Type B pancreatic cell (in vitro differentiated cells): Measurements from ENCODE around the gene ZNF665. TPM values are rescaled to one million over a fixed set of nuclear protein-coding genes. Genes with fewer than 3 reads are reported as not detected.
A peak's percentile ranks its signal among the peaks of the same experiment; 100 is the strongest.

Experiments used
- DNase-seq: peaks from one replicate; pipeline ENCODE4 v3.0.0; 2021; ENCODE audit warnings: mixed read lengths; ENCODE audit not compliant: unreplicated experiment; ENCODE audit errors: extremely low spot score
- H3K27ac Mint-ChIP-seq: 2 replicates; pipeline ENCODE4 v1.8.0; 2021; ENCODE audit warnings: mild to moderate bottlenecking, mixed read lengths
- H3K27me3 Mint-ChIP-seq: 2 replicates; pipeline ENCODE4 v1.8.0; 2021; ENCODE audit warnings: mixed read lengths
- H3K36me3 Mint-ChIP-seq: 2 replicates; pipeline ENCODE4 v1.8.0; 2021; ENCODE audit warnings: mixed read lengths
- H3K4me1 Mint-ChIP-seq: one replicate; pipeline ENCODE4 v1.8.0; 2021; ENCODE audit warnings: mixed read lengths; ENCODE audit not compliant: unreplicated experiment
- H3K4me3 Mint-ChIP-seq: 2 replicates; pipeline ENCODE4 v1.8.0; 2021; ENCODE audit warnings: mild to moderate bottlenecking, mixed read lengths
- H3K9me3 Mint-ChIP-seq: 2 replicates; pipeline ENCODE4 v1.8.0; 2021; ENCODE audit warnings: mixed read lengths
- CTCF ChIP-seq: fragments of 200-600 bp; sonication (generic); conservative IDR thresholded peaks from 2 replicates; pipeline ENCODE4 v1.5.0; 2021; ENCODE audit warnings: antibody characterized with exemption, mild to moderate bottlenecking
- total RNA-seq: library from RNA; stranded (reverse); gene quantifications from 2 replicates; pipeline ENCODE4 v1.2.1, GENCODE V29; 2021; ENCODE audit warnings: low replicate concordance

Gene ZNF665
- total RNA-seq, 1 donor from 2014 or later = 7.2 TPM

DNA sequence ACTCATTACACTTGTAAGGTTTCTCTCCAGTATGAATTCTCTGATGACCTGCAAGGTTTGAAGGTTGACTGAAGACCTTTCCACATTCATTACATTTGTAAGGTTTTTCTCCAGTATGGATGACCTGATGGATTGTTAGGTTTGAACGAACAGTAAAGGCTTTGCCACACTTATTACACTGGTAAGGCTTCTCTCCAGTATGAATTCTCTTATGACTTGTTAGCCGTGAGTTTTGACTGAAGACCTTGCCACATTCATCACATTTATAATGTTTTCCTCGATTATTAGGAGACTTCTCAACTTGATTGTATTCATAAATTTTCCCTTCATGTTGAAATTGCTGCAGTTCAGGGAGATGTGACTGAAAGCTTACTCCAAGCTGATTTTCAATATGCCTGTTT is 27.5 kb downstream of the ZNF665 start:
- Mint-ChIP-seq H3K4me3 (no peak overlapping the region), H3K27ac (no peak overlapping the region), H3K4me1 (no peaks in the 10 kb centered on the region), H3K36me3 (peaks cover 28% of the 10 kb centered on the region), H3K9me3 (peaks cover 21% of the 10 kb centered on the region), H3K27me3 (no peaks in the 10 kb centered on the region)
- no peak for TF ChIP-seq CTCF
- no peak for DNase-seq

- Mint-ChIP-seq H3K4me3 (peak overlapping the region; percentile 26), H3K36me3 (peaks cover 23% of the 10 kb centered on the region), H3K27me3 (no peaks in the 10 kb centered on the region), H3K27ac (no peak overlapping the region), H3K4me1 (peaks cover 11% of the 10 kb centered on the region), H3K9me3 (peaks cover 15% of the 10 kb centered on the region)
- no peak for TF ChIP-seq CTCF
- no peak for DNase-seq
Observed at GRCh38 chr19:53161123-53161522, 32.0 kb downstream of the ZNF665 start.

GRCh38 chr19:53160350-53160749 is 32.8 kb downstream of the ZNF665 start:
- H3K4me3 Mint-ChIP-seq = no peak overlapping the region
- H3K9me3 Mint-ChIP-seq = peaks cover 8% of the 10 kb centered on the region
- TF ChIP-seq CTCF = no peak

DNA sequence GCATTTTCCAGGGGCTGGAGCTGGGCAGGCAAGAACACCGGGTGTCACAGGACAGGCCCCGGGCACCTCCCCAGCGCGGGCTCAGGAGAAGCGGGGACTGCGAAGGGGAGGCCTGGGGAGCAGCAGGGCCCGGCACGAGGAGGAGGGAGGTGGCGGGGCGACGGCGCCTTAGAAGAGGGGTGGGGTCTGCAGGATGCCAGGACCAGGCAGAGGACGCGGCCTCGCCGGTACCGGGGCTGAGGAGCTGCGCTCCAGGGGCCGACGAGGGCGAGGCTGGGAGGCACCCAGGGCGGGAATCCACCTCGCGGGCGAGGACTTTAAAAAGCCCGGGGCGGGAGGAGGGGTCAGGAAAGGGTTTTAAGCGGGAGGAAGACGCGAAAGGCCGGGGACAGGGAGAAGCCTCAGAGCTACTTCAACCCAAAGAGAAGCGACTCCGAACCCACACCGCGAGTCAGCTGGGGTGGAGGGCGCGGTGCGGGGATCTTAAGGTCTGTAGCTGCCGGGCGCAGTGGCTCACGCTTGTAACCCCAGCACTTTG is 35.0 kb downstream of the ZNF665 start:
- no peaks in the 10 kb centered on the region for H3K27me3 Mint-ChIP-seq
- peaks cover 10% of the 10 kb centered on the region for H3K9me3 Mint-ChIP-seq
- peak overlapping the region; percentile 57 for H3K27ac Mint-ChIP-seq
- peak overlapping the region; percentile 90 for H3K4me3 Mint-ChIP-seq
- peaks cover 11% of the 10 kb centered on the region for H3K4me1 Mint-ChIP-seq
- no peak for TF ChIP-seq CTCF
- peak; percentile 70 for DNase-seq
- peaks cover 17% of the 10 kb centered on the region for H3K36me3 Mint-ChIP-seq

More at GRCh38 chr19:53160350-53160749, 32.8 kb downstream of the ZNF665 start:
- Mint-ChIP-seq H3K4me1 (peaks cover 11% of the 10 kb centered on the region), H3K27me3 (no peaks in the 10 kb centered on the region), H3K27ac (no peak overlapping the region), H3K36me3 (peaks cover 15% of the 10 kb centered on the region)
- no peak for DNase-seq

- Mint-ChIP-seq H3K27ac (peak overlapping the region; percentile 57), H3K27me3 (no peaks in the 10 kb centered on the region), H3K4me1 (peaks cover 11% of the 10 kb centered on the region), H3K9me3 (peaks cover 14% of the 10 kb centered on the region), H3K36me3 (peaks cover 21% of the 10 kb centered on the region), H3K4me3 (peak overlapping the region; percentile 90)
- DNase-seq = no peak
- no peak for TF ChIP-seq CTCF
Observed at GRCh38 chr19:53157626-53158025, 35.5 kb downstream of the ZNF665 start.

GRCh38 chr19:53156850-53157249 is 36.3 kb downstream of the ZNF665 start:
- TF ChIP-seq CTCF = no peak
- Mint-ChIP-seq H3K9me3 (peaks cover 14% of the 10 kb centered on the region), H3K36me3 (peaks cover 25% of the 10 kb centered on the region), H3K4me3 (peak overlapping the region; percentile 90), H3K4me1 (peaks cover 11% of the 10 kb centered on the region), H3K27me3 (no peaks in the 10 kb centered on the region), H3K27ac (peak overlapping the region; percentile 57)
- no peak for DNase-seq
